GM23338 (cell line): ENCODE measurements around the gene MAPK8IP3. TPM values are rescaled to one million over a fixed set of nuclear protein-coding genes. Genes with fewer than 3 reads are reported as not detected.

Source experiments
- ATAC-seq: fragments of 200-7000 bp; cut with Tn5 transposase; 3 replicates; pipeline ENCODE4 v1.9.1; 2020
- DNase-seq: peaks from one replicate; pipeline ENCODE4 v3.0.0-alpha.2; 2015; ENCODE audit warnings: low spot score
- H2AFZ ChIP-seq: fragments of 200-600 bp; sonication (generic); 2 replicates; pipeline ENCODE4 v1.8.0; 2016; ENCODE audit warnings: antibody characterized with exemption, mild to moderate bottlenecking, moderate library complexity
- H3F3A ChIP-seq: fragments of 200-600 bp; sonication (generic); replicated peaks from 2 replicates; pipeline ENCODE4 v1.8.0; 2017; ENCODE audit warnings: antibody characterized with exemption, mixed run types, low read depth
- H3K27ac ChIP-seq: fragments of 200-600 bp; sonication (generic); 2 replicates; pipeline ENCODE4 v1.6.1; 2016; ENCODE audit warnings: low read depth
- H3K27me3 ChIP-seq: fragments of 200-600 bp; sonication (generic); 2 replicates; pipeline ENCODE4 v1.8.0; 2016; ENCODE audit warnings: mild to moderate bottlenecking, mixed run types, moderate library complexity; ENCODE audit not compliant: insufficient read depth
- H3K36me3 ChIP-seq: fragments of 200-600 bp; sonication (generic); 2 replicates; pipeline ENCODE4 v1.8.0; 2016; ENCODE audit warnings: mild to moderate bottlenecking; ENCODE audit not compliant: insufficient read depth
- H3K4me1 ChIP-seq: fragments of 200-600 bp; sonication (generic); 2 replicates; pipeline ENCODE4 v1.8.0; 2016; ENCODE audit warnings: mild to moderate bottlenecking, moderate library complexity; ENCODE audit not compliant: insufficient read depth
- H3K4me2 ChIP-seq: fragments of 200-600 bp; sonication (generic); 2 replicates; pipeline ENCODE4 v1.7.1; 2017; ENCODE audit warnings: mixed run types
- H3K4me3 ChIP-seq: fragments of 200-600 bp; sonication (generic); 2 replicates; pipeline ENCODE4 v1.6.1; 2016; ENCODE audit warnings: mixed run types
- H3K79me2 ChIP-seq: fragments of 200-600 bp; sonication (generic); replicated peaks from 2 replicates; pipeline ENCODE4 v1.8.0; 2017; ENCODE audit warnings: mild to moderate bottlenecking; ENCODE audit not compliant: insufficient read depth
- H3K9me2 ChIP-seq: fragments of 200-600 bp; sonication (generic); 2 replicates; pipeline ENCODE4 v1.8.0; 2017; ENCODE audit not compliant: insufficient read depth
- H4K20me1 ChIP-seq: fragments of 200-600 bp; sonication (generic); replicated peaks from 2 replicates; pipeline ENCODE4 v1.8.0; 2017; ENCODE audit warnings: mild to moderate bottlenecking; ENCODE audit not compliant: insufficient read depth
- H3K27ac Mint-ChIP-seq: 2 replicates; pipeline ENCODE4 v1.8.0; 2020; ENCODE audit warnings: inconsistent platforms, mild to moderate bottlenecking, moderate library complexity, mixed read lengths
- H3K27me3 Mint-ChIP-seq: 3 replicates; pipeline ENCODE4 v1.8.0; 2022; ENCODE audit warnings: low read depth, mild to moderate bottlenecking, moderate library complexity, mixed read lengths, inconsistent platforms; ENCODE audit not compliant: insufficient read depth, poor library complexity
- H3K36me3 Mint-ChIP-seq: 3 replicates; pipeline ENCODE4 v1.8.0; 2021; ENCODE audit warnings: low read depth, mild to moderate bottlenecking, inconsistent platforms, moderate library complexity, mixed read lengths
- H3K4me1 Mint-ChIP-seq: 3 replicates; pipeline ENCODE4 v1.8.0; 2020; ENCODE audit warnings: mild to moderate bottlenecking, inconsistent platforms, mixed read lengths
- H3K4me3 Mint-ChIP-seq: 3 replicates; pipeline ENCODE4 v1.8.0; 2021; ENCODE audit warnings: moderate library complexity, mild to moderate bottlenecking, inconsistent platforms, mixed read lengths
- H3K9me3 Mint-ChIP-seq: 3 replicates; pipeline ENCODE4 v1.8.0; 2020; ENCODE audit warnings: moderate library complexity, mild to moderate bottlenecking, inconsistent platforms, mixed read lengths
- CREB1 ChIP-seq: fragments of 250-450 bp; sonication (Bioruptor Pico); IDR thresholded peaks from 2 replicates; pipeline ENCODE4 v1.5.0; 2020; ENCODE audit warnings: low read depth, mild to moderate bottlenecking, moderate library complexity
- EZH2 ChIP-seq: fragments of 200-600 bp; sonication (generic); IDR thresholded peaks from one replicate; pipeline ENCODE4 v1.8.0; 2017; ENCODE audit warnings: antibody characterized with exemption, mild to moderate bottlenecking, low read depth; ENCODE audit not compliant: unreplicated experiment
- EZH2phosphoT487 ChIP-seq: fragments of 200-600 bp; sonication (generic); IDR thresholded peaks from one replicate; pipeline ENCODE4 v1.8.1; 2018; ENCODE audit warnings: antibody characterized with exemption; ENCODE audit not compliant: unreplicated experiment
- JUNB ChIP-seq: IDR thresholded peaks from one replicate; pipeline ENCODE4 v1.6.1; 2016; ENCODE audit warnings: antibody characterized with exemption; ENCODE audit not compliant: unreplicated experiment
- NANOG ChIP-seq: IDR thresholded peaks from 2 replicates; pipeline ENCODE4 v1.6.1; 2016; ENCODE audit warnings: antibody characterized with exemption, borderline replicate concordance
- POLR2AphosphoS5 ChIP-seq: IDR thresholded peaks from 2 replicates; pipeline ENCODE4 v1.6.1; 2016; ENCODE audit warnings: antibody characterized with exemption, low read depth
- STAT1 ChIP-seq: IDR thresholded peaks from one replicate; pipeline ENCODE4 v1.6.1; 2016; ENCODE audit warnings: antibody characterized with exemption; ENCODE audit not compliant: unreplicated experiment
- ZNF114 ChIP-seq: fragments of 250-450 bp; sonication (Bioruptor Pico); IDR thresholded peaks from 2 replicates; pipeline ENCODE4 v1.5.0; 2020; ENCODE audit warnings: mild to moderate bottlenecking, moderate library complexity
- ZNF331 ChIP-seq: fragments of 250-450 bp; sonication (Bioruptor Pico); IDR thresholded peaks from 2 replicates; pipeline ENCODE4 v1.5.0; 2020; ENCODE audit warnings: low read depth, mild to moderate bottlenecking, moderate library complexity
- ZNF462 ChIP-seq: fragments of 250-450 bp; sonication (Bioruptor Pico); IDR thresholded peaks from 2 replicates; pipeline ENCODE4 v1.5.0; 2020; ENCODE audit warnings: mild to moderate bottlenecking, moderate library complexity
- polyA plus RNA-seq: library from polyadenylated mRNA; unstranded; fragments of >200 nt; fragmentation: Nextera tagmentation; extraction: Ambion mirVana; gene quantifications from 2 replicates; pipeline ENCODE4 v1.2.1, GENCODE V29; 2016
- total RNA-seq: library from RNA; depleted of rRNA; stranded (reverse); fragments of >200 nt; shearing (Covaris generic); gene quantifications from 2 replicates; pipeline ENCODE4 v1.2.3, GENCODE V29; 2014
- TF ChIP-seq, protein P1 (sequence below): IDR thresholded peaks from one replicate; pipeline ENCODE4 v1.6.1; 2018; ENCODE audit warnings: antibody characterized with exemption; ENCODE audit not compliant: unreplicated experiment
- TF ChIP-seq, protein P2 (sequence below), 2 experiments: fragments of 200-600 bp in 1 of 2; sonication (generic) in 1 of 2; conservative IDR thresholded peaks; 2 replicates each; pipeline versions ENCODE4 v1.5.1 to v1.6.1; 2016 to 2017; ENCODE audit warnings: antibody characterized with exemption in 2 of 2, low read depth in 2 of 2, mild to moderate bottlenecking in 2 of 2, moderate library complexity in 1 of 2
- TF ChIP-seq, protein P3 (sequence below): IDR thresholded peaks from 2 replicates; pipeline ENCODE4 v1.6.1; 2016; ENCODE audit warnings: antibody characterized with exemption

The MAPK8IP3 gene
- total and polyA plus RNA-seq, 2 experiments from 2014 or later, result 11.3 to 58.4 TPM

GRCh38 chr16:1768767-1769401 lies 62.9 kb downstream of the MAPK8IP3 start:
- DNase-seq (no peak), ATAC-seq (no peak)
- H3K9me2 ChIP-seq, result no peaks in the 10 kb centered on the region
- Mint-ChIP-seq H3K9me3 (peaks cover 4% of the 10 kb centered on the region; the same call in 1 of the 3 replicates), H3K4me1 (peaks cover 8% of the 10 kb centered on the region), H3K27ac (no peak overlapping the region), H3K36me3 (peaks cover 23% of the 10 kb centered on the region), H3K4me3 (no peak overlapping the region), H3K27me3 (peaks cover 26% of the 10 kb centered on the region)
- peaks cover 4% of the 10 kb centered on the region for H3K4me1 ChIP-seq
- no peak overlapping the region for H3K4me2 ChIP-seq
- no peak for TF ChIP-seq EZH2phosphoT487
- TF ChIP-seq JUNB, result no peak
- no peak for TF ChIP-seq ZNF462 (CRISPR knock-in tag)
- TF ChIP-seq CREB1, result no peak
- TF ChIP-seq STAT1, result no peak
- TF ChIP-seq, protein P1, sequence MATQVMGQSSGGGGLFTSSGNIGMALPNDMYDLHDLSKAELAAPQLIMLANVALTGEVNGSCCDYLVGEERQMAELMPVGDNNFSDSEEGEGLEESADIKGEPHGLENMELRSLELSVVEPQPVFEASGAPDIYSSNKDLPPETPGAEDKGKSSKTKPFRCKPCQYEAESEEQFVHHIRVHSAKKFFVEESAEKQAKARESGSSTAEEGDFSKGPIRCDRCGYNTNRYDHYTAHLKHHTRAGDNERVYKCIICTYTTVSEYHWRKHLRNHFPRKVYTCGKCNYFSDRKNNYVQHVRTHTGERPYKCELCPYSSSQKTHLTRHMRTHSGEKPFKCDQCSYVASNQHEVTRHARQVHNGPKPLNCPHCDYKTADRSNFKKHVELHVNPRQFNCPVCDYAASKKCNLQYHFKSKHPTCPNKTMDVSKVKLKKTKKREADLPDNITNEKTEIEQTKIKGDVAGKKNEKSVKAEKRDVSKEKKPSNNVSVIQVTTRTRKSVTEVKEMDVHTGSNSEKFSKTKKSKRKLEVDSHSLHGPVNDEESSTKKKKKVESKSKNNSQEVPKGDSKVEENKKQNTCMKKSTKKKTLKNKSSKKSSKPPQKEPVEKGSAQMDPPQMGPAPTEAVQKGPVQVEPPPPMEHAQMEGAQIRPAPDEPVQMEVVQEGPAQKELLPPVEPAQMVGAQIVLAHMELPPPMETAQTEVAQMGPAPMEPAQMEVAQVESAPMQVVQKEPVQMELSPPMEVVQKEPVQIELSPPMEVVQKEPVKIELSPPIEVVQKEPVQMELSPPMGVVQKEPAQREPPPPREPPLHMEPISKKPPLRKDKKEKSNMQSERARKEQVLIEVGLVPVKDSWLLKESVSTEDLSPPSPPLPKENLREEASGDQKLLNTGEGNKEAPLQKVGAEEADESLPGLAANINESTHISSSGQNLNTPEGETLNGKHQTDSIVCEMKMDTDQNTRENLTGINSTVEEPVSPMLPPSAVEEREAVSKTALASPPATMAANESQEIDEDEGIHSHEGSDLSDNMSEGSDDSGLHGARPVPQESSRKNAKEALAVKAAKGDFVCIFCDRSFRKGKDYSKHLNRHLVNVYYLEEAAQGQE, result no peak
- TF ChIP-seq NANOG, result no peak
- no peak for TF ChIP-seq ZNF114 (CRISPR knock-in tag)
- no peak for TF ChIP-seq ZNF331 (CRISPR knock-in tag)
- TF ChIP-seq, protein P2, sequence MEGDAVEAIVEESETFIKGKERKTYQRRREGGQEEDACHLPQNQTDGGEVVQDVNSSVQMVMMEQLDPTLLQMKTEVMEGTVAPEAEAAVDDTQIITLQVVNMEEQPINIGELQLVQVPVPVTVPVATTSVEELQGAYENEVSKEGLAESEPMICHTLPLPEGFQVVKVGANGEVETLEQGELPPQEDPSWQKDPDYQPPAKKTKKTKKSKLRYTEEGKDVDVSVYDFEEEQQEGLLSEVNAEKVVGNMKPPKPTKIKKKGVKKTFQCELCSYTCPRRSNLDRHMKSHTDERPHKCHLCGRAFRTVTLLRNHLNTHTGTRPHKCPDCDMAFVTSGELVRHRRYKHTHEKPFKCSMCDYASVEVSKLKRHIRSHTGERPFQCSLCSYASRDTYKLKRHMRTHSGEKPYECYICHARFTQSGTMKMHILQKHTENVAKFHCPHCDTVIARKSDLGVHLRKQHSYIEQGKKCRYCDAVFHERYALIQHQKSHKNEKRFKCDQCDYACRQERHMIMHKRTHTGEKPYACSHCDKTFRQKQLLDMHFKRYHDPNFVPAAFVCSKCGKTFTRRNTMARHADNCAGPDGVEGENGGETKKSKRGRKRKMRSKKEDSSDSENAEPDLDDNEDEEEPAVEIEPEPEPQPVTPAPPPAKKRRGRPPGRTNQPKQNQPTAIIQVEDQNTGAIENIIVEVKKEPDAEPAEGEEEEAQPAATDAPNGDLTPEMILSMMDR (conservative IDR thresholded peaks at IDR 0.05; ENCODE audit: low read depth in 2 of 2), result no peak
- TF ChIP-seq POLR2AphosphoS5, result no peak
- no peak for TF ChIP-seq EZH2
- TF ChIP-seq, protein P3, sequence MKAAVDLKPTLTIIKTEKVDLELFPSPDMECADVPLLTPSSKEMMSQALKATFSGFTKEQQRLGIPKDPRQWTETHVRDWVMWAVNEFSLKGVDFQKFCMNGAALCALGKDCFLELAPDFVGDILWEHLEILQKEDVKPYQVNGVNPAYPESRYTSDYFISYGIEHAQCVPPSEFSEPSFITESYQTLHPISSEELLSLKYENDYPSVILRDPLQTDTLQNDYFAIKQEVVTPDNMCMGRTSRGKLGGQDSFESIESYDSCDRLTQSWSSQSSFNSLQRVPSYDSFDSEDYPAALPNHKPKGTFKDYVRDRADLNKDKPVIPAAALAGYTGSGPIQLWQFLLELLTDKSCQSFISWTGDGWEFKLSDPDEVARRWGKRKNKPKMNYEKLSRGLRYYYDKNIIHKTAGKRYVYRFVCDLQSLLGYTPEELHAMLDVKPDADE, result no peak
- H3K4me3 ChIP-seq, result no peak overlapping the region
- H3K36me3 ChIP-seq, result no peaks in the 10 kb centered on the region
- no peak overlapping the region for H3K27ac ChIP-seq
- H4K20me1 ChIP-seq, result no peaks in the 10 kb centered on the region; the same call in 1 of the 2 replicates
- H2AFZ ChIP-seq, result no peak overlapping the region
- no peaks in the 10 kb centered on the region for H3K27me3 ChIP-seq
- H3F3A ChIP-seq, result peaks cover 13% of the 10 kb centered on the region; the same call in 1 of the 2 replicates
- peaks cover 5% of the 10 kb centered on the region for H3K79me2 ChIP-seq
